Hindlimb muscle (tissue), 1 donor: ENCODE measurements around the gene ZNF287. TPM values are rescaled to one million over a fixed set of nuclear protein-coding genes. Genes with fewer than 3 reads are reported as not detected.
A peak's percentile ranks its signal among the peaks of the same experiment; 100 is the strongest.
"Not testable (repeated sequence)": the region's sequence is repeated elsewhere in the genome, so short reads cannot be mapped to it uniquely, and the experiment has no call there.

Source experiments
- DNase-seq: peaks from one replicate; pipeline ENCODE4 v3.0.0-alpha.2; 2013
- polyA plus RNA-seq: library from polyadenylated mRNA; unstranded; fragments of 120-200 nt; gene quantifications from one replicate; pipeline ENCODE4 v1.2.1, GENCODE V29; 2013; ENCODE audit not compliant: insufficient read length

ZNF287 gene
- polyA plus RNA-seq = 4.9 TPM

DNA sequence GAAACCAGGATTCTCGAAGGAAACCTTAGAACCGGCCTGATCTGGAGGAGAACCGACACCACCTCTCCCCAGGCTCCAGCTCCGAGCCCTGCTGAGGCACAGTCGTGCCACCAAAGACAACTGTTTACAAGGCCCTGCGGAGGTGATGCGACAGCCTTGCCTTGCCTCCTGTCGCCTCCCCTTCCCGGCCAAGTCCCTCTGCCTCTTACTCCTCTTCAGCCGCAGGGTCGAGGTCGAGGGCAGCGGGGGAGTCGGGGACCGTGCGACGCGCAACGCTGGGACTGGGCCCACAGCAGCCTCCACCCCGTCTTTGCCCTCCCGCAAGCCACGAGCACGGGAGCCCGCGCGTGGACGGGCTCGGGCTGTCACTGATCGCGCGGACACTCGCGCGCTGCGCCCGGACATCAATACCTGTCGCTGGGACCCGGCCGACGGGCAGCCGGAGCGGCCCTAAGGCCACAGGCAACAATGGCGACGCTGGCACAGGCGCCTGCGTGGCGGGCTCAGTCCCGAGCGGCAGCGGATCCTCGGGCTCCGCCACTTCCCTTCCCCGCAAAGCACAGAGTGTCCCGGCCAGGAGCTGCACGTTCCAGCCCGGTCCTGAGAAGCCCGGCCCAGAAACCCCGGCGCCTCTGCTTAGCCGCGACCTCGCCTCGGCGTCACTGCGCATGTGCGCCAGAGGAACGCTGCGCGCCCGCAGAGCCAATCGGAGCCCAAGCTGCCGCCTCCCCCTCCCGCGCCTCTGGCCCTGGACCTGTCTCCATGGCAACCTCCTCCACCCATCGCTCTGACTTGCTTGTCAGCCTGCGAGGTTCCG is at the start of gene ZNF287:
Gene ZNF287, minus strand, starts transcription at position 664 of the 817 bp plus-strand sequence. CDS start 1,473 bp downstream, outside the sequence.
- peak; percentile 96 for DNase-seq

DNA sequence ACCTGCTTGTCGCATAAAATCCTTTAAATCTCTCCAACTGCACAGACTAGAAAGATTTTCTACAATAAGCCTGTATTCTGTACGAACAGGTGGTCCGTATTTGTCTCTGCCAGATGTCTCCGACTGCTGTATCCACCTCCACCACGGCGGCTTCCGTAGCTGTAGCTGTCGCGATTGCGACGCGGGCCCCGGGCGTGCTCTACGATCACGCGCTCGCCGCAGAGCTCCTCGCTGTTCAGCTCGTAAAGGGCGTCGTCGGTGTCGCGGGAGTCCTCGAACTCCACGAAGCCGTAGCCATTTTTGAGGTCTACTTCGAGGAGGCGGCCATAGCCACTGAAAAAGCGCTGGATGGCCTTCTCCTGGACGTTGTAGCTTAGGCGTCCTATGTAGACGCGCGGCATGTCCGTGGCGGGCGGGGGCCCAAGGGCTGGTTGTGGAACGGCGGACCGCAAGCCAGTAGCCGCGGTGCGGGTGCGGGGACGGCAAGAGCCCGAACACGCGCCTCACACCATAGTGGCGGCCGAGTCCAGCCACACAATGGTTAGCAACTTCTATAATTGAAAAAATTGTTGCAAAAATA is 48.6 kb upstream of the ZNF287 start:
- no peak for DNase-seq

DNA sequence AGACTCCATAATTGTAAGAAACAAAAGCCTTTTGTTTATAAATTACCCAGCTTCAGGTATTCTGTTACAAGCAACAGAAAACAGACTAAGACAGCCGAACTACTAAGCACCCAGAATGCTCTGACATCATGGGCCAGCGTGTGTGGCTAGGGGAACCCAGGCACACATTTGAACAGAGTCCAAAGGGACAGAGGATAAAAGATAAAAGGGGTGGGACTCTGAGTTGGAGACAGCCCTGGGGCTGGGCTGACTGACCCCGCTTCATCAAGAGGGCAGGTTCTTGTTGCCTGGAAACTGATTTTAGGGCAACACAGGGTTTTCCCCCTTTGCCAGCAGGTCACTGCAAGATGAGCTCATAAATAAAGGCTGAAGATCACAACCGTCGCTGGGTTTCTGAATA is 30.5 kb upstream of the ZNF287 start:
- DNase-seq = no peak

DNA sequence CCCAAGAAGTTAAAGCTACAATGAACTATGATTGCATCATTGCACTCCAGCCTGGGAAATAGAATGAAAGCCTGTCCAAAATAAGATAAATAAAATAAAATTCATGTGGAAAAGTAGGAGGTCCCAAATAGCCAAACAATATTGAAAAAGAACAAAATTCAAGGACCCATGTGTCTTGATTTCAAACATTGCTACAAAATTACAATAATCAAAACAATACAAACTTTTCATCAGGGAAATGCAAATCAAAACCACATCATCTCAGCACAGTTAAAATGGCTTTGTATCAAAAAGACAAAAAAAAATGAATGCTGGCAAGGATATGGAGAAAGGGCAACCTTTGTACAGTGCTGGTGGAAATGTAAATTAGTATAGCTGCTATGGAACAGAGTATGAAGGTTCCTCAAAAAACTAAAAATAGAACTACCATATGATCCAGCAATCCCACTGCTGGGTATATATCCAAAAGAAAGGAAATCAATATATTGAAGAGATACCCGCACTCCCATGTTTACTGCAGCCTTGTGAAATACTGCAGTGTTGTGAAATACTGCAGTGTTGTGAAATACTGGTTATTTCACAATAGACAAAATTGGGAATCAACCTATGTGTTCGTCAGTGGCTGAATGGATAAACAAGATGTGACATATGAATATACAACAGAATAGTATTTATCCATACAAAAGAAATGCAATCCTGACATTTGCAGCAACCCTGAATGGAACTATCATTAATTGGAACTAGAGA is 24.5 kb upstream of the ZNF287 start:
- no peak for DNase-seq

DNA sequence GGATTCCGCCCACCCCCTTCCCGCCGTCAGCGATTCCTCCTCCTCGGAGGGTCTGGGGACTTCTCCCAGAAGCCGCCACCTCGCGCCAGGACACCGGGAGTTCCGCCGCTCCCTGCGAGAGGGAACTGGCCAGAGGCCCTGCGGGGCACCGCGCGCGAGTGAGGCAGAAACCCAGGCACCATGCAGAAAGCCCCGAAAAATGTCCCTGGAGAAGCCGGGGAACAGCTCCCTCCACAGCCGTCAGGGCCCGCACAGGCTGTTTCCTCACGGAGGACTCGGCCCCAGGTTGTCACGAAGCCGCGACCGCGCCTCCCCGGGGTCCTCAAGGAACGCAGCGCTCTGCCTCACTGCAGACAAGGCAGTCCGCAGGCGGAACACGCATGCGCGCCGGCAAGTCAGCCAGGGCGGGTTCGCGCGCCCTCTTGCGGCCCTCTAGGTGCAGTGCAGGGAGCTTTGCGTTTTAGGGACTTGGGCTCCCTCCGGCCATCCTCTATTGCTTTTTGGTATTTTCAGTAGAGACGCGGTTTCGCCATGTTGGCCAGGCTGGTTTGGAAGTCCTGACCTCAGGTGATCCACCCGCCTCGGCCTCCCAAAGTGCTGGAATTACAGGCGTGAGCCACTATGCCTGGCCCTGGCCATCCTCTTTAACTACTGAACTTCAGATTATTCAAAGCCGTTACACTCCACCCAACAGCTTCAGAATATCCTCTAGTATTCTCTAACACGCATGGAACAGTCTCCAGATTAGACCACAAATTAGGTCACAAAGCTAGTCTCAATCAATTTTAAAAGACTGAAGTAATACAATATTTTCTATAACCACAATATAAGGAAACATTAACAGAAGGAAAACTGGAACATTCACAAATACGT is 20.3 kb upstream of the ZNF287 start:
- peak; percentile 89 for DNase-seq

DNA sequence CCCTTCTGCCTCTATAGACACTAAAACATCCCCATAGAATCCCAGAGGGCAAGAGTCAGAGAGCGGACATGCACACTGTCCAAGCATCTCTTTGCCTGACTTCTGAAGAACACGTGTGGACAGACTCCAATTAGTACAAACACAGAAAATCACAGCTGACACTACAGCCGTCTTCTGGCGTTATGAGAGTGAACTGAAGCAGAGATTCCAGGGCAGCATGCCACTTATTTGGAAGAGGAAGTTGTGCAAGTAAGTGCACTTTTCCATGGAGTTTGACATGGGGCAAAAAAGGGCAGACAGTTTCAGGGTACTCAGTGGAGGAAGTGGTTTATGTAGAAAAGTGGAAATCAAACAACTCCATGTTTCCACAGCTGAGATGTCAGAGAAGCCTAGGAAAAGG is 16.8 kb upstream of the ZNF287 start:
- DNase-seq = peak; percentile 26

DNA sequence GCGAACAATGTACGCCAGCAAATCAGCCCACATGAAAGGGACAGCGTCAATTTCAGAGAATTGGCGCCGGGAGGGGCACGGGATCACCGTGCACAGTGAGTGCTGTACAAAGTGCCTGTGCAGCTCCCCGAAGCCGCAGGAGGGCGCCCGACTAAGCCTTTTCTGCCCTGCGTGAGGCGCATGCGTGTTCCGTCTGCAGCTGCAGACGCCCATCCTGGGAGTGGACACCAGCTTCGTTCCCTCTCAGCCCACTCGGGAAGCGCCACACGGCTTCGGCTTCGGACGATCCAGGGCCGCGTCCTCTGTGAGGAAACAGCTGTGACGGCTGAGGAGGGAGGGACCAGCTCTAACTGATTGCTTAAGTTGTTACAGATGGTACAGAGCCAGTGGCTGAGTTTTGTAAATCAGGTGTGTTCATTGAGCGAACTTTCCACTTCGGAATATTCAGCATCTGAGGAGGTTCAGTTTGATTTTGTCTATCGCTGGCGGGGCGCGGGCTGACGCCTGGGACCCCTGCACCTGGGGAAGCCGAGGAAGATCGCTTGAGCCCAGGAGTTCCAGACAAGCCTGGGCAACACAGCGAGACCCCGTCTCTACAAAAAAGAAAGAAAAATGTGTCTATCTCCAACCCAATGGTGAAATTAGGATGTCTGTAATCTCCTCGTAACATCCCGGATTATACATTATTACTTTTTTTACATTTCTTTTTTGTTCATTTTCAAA is 15.4 kb upstream of the ZNF287 start:
- DNase-seq = peak; percentile 93

DNA sequence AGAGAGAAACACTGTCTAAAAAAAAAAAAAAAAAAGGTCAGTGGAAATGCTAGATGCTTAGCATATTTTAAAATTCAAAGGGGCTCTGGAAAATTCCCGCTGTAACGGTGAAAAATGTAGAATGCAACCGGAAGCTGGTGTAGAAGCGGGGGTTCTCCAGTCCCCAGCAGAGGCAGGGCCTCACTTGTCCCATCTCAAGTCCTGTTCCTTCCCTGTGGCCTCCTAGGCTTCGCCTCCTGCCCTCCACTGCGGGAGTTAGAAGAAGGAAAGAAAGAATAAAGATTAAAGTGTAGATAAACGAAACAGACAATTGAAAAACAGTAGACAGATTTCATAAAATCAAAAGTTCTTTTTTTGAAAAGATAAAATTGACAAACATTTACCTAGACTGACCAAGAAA is 14.8 kb upstream of the ZNF287 start:
- DNase-seq = no peak

DNA sequence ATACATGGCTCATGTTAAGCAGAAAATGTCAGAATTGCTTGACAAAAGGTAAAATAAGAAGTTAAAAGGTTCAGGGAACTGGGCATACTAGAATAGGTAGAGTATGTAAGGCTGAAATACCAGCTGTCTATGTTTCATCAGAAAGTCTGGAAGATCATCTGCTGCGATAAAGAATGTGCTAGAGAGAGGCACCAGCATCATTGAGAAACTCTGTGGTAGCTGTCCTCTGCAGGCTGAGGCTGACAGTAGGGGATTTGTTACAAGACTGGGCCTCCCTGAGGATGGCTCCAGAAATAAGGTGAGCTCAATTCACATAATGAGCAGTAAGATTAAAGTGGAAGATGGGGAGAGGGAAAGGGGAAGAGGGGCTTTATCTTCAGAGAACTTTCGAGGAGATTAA is 4.5 kb upstream of the ZNF287 start:
- DNase-seq = no peak

DNA sequence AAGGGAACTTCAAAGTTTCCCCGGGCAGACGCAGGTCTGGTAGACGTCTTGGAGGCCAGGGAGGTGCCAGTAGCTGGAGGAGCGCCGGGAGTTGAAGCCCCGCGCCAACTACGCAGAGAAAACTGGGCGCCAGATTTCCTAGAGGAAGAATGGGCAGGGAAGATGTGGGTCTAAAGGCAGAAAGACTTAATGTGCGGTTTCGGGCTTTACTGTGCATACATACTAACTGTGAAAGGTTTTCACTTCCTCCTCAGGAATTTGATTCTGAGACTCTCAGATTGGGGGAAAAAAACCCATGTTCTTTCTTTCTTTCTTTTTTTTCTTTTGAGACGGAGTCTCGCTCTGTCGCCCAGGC is 331 bp upstream of the ZNF287 start:
- no peak for DNase-seq

DNA sequence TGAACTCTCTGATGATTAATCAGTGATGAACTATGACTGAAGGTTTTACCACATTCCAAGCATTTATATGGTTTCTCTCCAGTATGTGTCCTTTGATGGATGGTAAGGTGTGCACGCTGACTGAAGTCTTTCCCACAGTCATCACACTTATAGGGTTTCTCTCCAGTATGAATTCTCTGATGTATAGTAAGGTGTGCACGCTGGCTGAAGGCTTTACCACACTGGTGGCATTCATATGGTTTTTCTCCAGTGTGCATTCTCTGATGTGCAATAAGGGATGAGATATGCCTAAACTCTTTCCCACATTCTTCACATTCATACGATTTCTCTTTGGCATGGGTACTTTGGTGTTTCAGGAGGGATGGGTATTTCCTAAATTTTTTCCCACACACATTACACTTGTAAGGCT is 16.4 kb downstream of the ZNF287 start:
- no peak for DNase-seq

DNA sequence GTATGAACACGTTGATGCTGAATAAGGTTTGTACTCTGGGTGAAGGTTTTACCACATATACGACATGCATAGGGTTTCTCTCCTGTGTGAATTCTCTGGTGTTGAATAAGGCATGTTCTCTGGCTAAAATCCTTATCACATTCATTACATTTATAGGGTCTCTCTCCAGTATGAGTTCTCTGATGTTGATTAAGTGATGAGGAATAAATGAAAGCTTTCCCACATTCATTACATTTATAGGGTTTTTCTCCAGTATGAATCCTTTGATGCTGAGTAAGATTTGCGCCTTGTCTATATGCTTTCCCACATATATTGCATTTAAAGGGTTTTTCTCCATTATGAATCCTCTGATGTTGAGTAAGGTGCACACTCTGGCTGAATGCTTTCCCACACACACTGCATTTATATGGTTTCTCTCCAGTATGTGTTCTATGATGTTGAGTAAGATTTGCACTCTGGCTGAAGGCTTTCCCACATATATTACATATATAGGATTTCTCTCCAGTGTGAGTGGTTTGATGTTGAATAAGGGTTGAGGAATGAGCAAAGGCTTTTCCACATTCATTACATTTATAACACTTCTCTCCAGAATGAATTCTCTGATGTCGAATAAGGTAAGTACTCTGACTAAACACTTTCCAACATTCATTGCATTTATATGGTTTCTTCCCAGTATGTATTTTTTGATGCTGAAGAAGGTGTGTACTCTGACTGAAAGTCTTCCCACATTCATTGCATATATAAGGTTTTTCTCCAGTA is 16.9 kb downstream of the ZNF287 start:
- DNase-seq = no peak

DNA sequence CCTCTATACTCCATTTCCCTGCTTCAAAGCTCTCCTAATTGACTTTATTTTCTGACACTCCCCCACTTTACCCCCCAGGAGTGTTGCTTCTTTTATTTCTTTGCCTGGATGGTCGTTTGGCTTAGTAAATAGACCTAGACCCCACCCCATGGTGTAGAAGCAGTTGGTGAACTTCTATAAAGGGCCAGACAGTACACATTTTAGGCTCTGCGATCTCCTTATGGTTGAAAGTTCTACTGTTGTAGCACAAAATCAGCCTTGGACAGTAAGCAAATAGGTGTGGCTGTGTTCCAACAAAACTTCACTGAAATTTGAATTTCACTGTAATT is 31.9 kb downstream of the ZNF287 start:
- DNase-seq = no peak

DNA sequence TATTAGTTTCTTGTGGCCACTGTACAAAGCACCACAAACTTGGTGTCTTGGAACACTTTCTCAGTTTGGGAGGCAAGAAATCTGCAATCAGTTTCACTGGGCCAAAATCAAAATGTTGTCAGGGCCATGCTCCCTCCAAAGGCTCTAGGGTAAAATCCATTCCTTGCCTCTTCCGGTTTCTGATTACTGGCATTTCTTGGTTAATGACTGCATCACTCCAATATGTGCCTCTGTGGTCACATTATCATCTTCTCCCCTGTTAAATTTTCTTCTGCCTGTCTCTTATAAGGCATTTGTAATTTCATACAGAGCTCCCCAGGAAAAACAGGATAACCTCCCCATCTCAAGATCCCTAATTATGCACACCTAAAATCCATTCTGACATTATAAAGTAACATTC is 34.8 kb downstream of the ZNF287 start:
- no peak for DNase-seq

DNA sequence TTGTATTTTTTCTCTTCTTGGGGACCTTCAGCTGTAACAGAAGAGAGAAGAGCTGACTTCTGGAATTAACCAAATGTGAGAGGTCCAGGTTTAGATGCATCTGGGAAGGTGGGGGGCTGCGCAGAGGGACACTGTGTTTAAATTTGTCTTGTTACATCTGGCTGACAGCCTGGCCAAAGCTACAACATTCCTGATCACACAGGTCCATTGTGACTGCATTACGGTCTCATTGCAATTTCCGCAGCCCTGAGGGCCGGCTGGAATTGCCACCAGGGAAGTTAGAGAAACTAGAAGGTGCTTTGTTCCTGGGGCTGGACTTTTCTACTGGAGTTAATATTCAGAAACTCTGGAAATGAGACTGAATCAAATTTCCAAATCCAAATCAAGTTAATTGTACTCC is 39.1 kb downstream of the ZNF287 start:
- no peak for DNase-seq

DNA sequence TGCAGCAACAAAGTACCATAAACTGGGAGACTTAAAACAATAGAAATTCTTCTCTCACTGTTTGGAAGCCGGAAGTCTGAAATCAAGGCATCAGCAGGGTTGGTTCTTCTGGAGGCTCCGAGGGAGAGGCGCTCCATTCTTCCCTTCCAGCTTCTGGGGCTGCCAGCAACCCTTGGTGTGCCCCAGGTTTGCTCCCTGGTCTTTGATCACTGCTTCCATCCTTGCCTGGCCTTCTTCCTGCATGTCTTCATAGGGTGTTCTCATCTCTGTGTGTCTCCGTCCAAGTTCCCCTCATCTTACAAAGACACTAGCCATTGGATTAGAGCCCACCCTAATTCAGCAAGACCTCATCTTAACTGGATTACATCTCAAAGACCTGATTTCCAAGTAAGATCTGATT is 41.7 kb downstream of the ZNF287 start:
- no peak for DNase-seq

DNA sequence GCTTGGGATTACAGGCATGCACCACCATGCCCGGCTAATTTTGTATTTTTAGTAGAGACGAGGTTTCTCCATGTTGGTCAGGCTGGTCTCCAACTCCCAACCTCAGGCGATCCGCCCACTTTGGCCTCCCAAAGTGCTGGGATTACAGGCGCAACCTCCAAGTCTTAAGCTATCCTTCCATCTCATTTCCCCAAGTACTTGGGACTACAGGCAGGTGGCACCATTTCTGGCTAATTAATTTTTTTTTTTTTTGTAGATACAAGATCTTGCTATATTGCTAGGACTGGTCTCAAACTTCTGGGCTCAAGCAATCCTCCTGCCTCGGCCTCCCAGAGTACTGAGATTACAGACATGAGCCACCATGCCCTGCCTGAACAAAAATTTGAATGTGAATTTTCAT is 43.4 kb downstream of the ZNF287 start:
- DNase-seq = not testable (repeated sequence)

DNA sequence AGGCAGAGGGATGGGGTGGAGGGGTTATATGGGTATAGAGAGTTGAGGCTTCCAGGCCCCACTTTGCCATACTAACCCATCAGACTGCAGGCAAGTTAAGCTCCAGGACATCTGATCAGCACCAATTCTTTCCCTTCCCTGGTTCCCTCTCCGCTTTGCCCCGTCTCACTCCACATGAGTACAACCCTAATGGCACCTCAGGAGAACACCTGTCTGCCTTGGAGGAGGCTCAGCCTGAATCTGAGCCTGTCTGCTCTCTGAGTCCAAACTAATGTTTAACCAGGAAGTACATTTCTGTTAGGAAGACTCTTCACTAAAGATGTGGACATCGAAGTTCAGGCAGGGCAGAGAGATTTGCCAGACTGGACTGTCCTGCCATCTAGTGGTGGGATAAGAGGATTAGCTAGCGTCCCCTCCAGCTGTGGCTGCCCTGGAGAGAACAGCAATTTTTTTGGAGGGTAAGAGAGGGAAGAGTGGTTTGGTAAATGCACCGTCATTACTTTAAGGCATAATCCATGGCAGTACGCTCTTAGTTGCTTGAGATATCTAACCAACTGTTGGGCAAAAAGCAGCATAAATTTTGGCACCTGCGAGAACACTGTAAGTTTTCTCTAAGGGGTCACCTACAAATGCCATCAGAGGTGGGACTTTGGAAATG is 47.8 kb downstream of the ZNF287 start:
- DNase-seq = peak; percentile 90

DNA sequence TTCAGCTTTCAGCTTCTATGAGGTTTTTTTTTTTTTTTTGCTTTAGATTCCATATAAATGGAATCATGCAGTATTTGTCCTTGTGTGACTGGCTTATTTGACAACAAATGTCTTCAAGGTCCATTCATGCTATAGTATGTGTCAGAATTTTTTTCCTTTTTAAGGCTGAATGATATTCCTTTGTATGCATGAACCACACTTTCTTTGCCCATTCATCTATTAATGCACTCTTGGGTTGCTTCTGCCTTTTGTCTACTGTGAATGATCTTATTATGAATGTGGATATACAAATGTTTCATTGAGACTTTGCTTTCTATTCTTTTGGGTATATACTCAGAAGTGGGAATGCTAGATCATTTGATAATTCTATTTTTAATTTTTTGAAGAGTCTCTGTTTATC is 50.0 kb downstream of the ZNF287 start:
- no peak for DNase-seq

DNA sequence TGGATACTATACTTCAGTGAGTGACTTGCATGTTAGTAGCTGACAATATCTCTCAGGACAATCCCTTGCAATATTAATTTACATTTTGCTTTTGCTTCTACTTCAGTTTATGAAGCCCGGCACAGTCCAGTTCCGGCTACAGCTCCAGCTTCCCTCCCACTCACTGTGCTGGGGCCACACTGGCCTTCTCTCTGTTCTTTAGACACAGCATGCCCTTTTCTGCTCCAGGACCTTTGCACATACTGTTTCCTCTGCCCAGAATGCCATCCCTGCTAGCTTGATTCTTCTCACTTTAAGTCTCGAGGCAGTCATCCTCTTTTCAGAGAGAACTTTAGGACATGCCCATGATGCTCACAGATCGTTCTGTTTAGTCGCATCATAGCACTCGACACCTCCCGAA is 51.5 kb downstream of the ZNF287 start:
- DNase-seq = no peak

DNA sequence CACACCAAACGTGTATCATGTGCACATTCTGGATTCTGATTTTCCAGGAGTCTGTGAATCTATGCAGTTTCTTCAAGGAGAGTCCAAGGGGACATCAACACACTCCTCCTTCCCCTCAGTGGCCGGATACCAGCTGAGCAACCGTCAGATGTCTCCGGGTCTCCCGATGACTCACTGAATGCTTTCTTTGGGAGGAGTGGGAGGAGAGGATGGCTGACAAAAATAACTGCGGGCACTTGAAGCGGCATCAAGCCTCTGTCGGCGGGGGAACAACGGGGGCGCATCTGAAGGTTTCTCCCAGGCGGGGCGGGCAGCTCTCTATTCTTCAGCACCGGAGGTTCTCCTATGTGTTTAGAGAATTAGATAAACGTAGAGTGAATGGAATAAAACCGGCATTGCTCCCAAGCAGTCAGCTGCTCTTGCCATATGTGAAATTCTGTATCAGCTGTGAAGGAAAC is 52.4 kb downstream of the ZNF287 start:
- DNase-seq = peak; percentile 47
